Loucy (cell line): Measurements from ENCODE around the gene MAML3.

Experiments used
- H2AFZ ChIP-seq: fragments of 200-600 bp; sonication (generic); 2 replicates; pipeline ENCODE4 v1.6.0; 2016; ENCODE audit warnings: antibody characterized with exemption, mild to moderate bottlenecking, low read length, moderate library complexity
- H3F3A ChIP-seq: fragments of 200-600 bp; 2 replicates; pipeline ENCODE4 v1.6.0; 2016; ENCODE audit warnings: antibody characterized with exemption, low read depth, mild to moderate bottlenecking
- H3K27me3 ChIP-seq: fragments of 200-600 bp; sonication (generic); 2 replicates; pipeline ENCODE4 v1.6.1; 2014; ENCODE audit warnings: low read length, mild to moderate bottlenecking; ENCODE audit not compliant: insufficient read depth, poor library complexity, severe bottlenecking
- H3K36me3 ChIP-seq: fragments of 200-600 bp; sonication (generic); 2 replicates; pipeline ENCODE4 v1.6.1; 2016; ENCODE audit warnings: low read length; ENCODE audit not compliant: insufficient read depth
- H3K4me1 ChIP-seq: fragments of 200-600 bp; sonication (generic); 2 replicates; pipeline ENCODE4 v1.5.1; 2014; ENCODE audit warnings: low read length, mild to moderate bottlenecking; ENCODE audit not compliant: insufficient read depth, poor library complexity, severe bottlenecking
- H3K4me2 ChIP-seq: fragments of 200-600 bp; sonication (generic); 2 replicates; pipeline ENCODE4 v1.6.0; 2014; ENCODE audit warnings: antibody characterized with exemption, low read length, low read depth, mild to moderate bottlenecking; ENCODE audit not compliant: poor library complexity, severe bottlenecking
- H3K4me3 ChIP-seq: fragments of 200-600 bp; sonication (generic); 2 replicates; pipeline ENCODE4 v1.5.1; 2014; ENCODE audit warnings: low read length, mild to moderate bottlenecking, mixed read lengths; ENCODE audit not compliant: poor library complexity, severe bottlenecking
- H3K79me2 ChIP-seq: fragments of 200-600 bp; sonication (generic); 2 replicates; pipeline ENCODE4 v1.6.1; 2014; ENCODE audit warnings: low read length; ENCODE audit not compliant: insufficient read depth
- H3K9ac ChIP-seq: fragments of 200-600 bp; sonication (generic); 2 replicates; pipeline ENCODE4 v1.6.0; 2014; ENCODE audit warnings: mild to moderate bottlenecking, low read depth, low read length, moderate library complexity; ENCODE audit not compliant: poor library complexity, severe bottlenecking
- H3K9me2 ChIP-seq: fragments of 200-600 bp; sonication (generic); replicated peaks from 2 replicates; pipeline ENCODE4 v1.6.1; 2016; ENCODE audit warnings: low read depth, low read length, mixed read lengths
- H3K9me3 ChIP-seq: fragments of 200-600 bp; sonication (generic); 2 replicates; pipeline ENCODE4 v1.6.1; 2014; ENCODE audit warnings: mild to moderate bottlenecking, antibody characterized with exemption, low read length, low read depth; ENCODE audit not compliant: insufficient read depth
- H4K20me1 ChIP-seq: fragments of 200-600 bp; sonication (generic); 2 replicates; pipeline ENCODE4 v1.6.0; 2014; ENCODE audit warnings: antibody characterized with exemption, low read length, mild to moderate bottlenecking; ENCODE audit not compliant: insufficient read depth, poor library complexity, severe bottlenecking
- EZH2phosphoT487 ChIP-seq: fragments of 200-600 bp; IDR thresholded peaks from 2 replicates; pipeline ENCODE4 v1.6.1; 2018; ENCODE audit warnings: antibody characterized with exemption, mild to moderate bottlenecking, moderate library complexity, borderline replicate concordance
- TF ChIP-seq, protein P1 (sequence below): fragments of 200-600 bp; sonication (generic); conservative IDR thresholded peaks from 2 replicates; pipeline ENCODE4 v1.5.1; 2014; ENCODE audit warnings: mild to moderate bottlenecking, antibody characterized with exemption, low read length

The MAML3 gene

DNA sequence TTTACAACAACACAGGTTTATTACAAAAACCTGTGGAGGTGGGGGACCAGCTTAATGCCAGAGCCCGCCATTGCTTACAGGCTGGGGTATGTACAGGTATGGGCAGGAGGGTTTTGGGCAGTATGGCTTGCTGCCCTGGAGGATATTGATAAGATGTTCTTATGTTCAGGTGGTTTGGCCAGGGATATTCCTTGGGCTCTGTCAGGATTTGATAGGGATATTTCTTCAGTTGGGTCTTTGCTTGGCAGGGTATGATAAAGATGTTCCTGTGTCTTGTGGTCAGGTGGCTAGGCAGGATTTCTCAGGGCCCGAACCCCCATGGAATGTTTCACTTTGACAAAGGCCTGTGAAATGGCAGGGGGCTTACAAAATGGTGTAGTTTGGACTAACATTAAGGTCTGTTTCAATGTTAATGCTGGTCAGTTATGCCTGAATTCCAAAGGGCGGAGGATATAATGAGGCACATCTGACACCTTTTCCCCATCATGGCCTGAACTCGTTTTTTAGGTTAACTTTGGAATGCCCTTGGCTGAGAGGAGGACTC is 485.3 kb downstream of the MAML3 start:
- Histone ChIP-seq H3F3A (no peaks in the 10 kb centered on the region), H3K4me2 (peak overlapping the region; percentile 90), H3K79me2 (peaks cover 88% of the 10 kb centered on the region), H3K4me1 (peaks cover 66% of the 10 kb centered on the region), H4K20me1 (peaks cover 14% of the 10 kb centered on the region), H3K9ac (peak overlapping the region; percentile 99), H3K9me3 (no peaks in the 10 kb centered on the region), H2AFZ (no peak overlapping the region), H3K4me3 (peak overlapping the region; percentile 98), H3K27me3 (no peaks in the 10 kb centered on the region), H3K9me2 (no peaks in the 10 kb centered on the region), H3K36me3 (peaks cover 7% of the 10 kb centered on the region)
- TF ChIP-seq, protein P1, sequence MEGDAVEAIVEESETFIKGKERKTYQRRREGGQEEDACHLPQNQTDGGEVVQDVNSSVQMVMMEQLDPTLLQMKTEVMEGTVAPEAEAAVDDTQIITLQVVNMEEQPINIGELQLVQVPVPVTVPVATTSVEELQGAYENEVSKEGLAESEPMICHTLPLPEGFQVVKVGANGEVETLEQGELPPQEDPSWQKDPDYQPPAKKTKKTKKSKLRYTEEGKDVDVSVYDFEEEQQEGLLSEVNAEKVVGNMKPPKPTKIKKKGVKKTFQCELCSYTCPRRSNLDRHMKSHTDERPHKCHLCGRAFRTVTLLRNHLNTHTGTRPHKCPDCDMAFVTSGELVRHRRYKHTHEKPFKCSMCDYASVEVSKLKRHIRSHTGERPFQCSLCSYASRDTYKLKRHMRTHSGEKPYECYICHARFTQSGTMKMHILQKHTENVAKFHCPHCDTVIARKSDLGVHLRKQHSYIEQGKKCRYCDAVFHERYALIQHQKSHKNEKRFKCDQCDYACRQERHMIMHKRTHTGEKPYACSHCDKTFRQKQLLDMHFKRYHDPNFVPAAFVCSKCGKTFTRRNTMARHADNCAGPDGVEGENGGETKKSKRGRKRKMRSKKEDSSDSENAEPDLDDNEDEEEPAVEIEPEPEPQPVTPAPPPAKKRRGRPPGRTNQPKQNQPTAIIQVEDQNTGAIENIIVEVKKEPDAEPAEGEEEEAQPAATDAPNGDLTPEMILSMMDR = no peak
- no peak for TF ChIP-seq EZH2phosphoT487

DNA sequence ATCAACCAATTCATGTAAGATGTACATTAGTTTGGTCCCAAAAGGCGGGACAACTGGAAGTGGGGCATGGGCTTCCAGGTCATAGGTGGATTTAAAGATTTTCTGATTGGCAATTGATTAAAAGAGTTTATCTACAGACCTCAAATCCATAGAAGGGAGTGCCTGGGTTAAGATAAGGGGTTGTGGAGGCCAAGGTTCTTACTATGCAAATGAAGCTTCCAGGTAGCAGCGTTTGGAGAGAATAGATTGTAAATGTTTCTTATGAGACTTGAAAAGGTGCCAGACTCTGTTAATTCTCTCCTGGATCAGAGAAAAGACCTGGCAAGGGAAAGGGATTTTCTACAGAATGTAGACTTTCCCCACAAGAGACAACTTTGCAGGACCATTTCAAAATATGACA is 485.9 kb downstream of the MAML3 start:
- Histone ChIP-seq H3K9ac (peak overlapping the region; percentile 99), H2AFZ (no peak overlapping the region), H3K27me3 (no peaks in the 10 kb centered on the region), H3K4me2 (peak overlapping the region; percentile 90), H4K20me1 (peaks cover 14% of the 10 kb centered on the region), H3K79me2 (peaks cover 81% of the 10 kb centered on the region), H3K36me3 (peaks cover 7% of the 10 kb centered on the region), H3F3A (no peaks in the 10 kb centered on the region), H3K4me1 (peaks cover 66% of the 10 kb centered on the region), H3K9me2 (no peaks in the 10 kb centered on the region), H3K9me3 (no peaks in the 10 kb centered on the region), H3K4me3 (peak overlapping the region; percentile 98)
- TF ChIP-seq EZH2phosphoT487 = no peak
- TF ChIP-seq, protein P1 = no peak
